NCI-H82 treated with DMSO at 0.1 percent for 48 hours (cell line): ENCODE data around the gene LEFTY1.
"Not testable (repeated sequence)": the region's sequence is repeated elsewhere in the genome, so short reads cannot be mapped to it uniquely, and the experiment has no call there.

ENCODE experiments used
- DNase-seq: peaks from one replicate; lab custom pipeline; 2025; ENCODE audit not compliant: unreplicated experiment; lab: John Stamatoyannopoulos, UW

LEFTY1 gene

GRCh38 chr1:225889743-225890142 is 797 bp upstream of the LEFTY1 start:
- DNase-seq, result no peak

DNA sequence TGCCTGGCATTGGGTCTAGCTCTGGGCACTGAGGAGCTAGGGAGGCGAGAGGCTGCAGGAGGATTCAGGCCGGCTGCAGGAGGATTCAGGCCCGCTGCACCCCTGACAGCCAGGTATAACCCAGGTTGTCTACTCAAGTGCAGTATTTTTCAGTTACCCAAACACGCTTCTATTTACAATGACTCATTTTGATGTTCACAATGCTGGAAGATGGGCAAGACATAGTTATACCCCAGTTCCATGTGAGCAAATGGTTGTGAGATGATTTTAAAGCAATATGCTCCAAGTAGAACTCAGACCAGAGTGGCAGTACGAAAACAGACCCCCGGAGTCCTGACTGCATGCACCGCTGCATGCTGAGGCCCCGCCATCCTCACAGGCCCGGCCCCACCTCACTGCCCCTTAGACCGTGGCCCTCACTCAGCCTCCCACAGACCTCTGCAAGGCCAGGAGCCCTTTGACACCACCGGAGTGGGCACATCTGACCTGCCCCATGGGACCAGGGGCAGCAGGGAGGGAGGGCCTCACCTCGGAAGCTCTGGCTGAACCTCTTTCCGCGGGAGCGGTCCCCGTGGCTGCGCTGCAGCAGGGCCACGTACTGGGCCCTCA is 553 bp downstream of the LEFTY1 start:
- DNase-seq, result no peak

- not testable (repeated sequence) for DNase-seq
Observed at GRCh38 chr1:225887554-225888288, 1.2 kb downstream of the LEFTY1 start.

DNA sequence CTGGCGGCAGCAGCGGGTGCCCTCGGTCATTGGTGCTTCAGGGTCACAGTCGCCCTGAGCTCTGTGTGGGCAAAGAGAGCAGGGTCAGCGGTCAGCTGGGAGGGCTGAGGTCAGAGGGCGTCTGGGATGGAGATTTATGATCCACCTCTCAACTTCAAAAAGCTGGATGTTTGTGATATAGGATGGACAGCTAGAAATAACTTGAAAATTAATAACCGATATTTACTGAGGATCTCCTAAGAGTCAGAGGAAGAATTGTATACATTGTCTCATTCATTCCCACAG is 2.0 kb downstream of the LEFTY1 start:
- DNase-seq, result no peak

DNA sequence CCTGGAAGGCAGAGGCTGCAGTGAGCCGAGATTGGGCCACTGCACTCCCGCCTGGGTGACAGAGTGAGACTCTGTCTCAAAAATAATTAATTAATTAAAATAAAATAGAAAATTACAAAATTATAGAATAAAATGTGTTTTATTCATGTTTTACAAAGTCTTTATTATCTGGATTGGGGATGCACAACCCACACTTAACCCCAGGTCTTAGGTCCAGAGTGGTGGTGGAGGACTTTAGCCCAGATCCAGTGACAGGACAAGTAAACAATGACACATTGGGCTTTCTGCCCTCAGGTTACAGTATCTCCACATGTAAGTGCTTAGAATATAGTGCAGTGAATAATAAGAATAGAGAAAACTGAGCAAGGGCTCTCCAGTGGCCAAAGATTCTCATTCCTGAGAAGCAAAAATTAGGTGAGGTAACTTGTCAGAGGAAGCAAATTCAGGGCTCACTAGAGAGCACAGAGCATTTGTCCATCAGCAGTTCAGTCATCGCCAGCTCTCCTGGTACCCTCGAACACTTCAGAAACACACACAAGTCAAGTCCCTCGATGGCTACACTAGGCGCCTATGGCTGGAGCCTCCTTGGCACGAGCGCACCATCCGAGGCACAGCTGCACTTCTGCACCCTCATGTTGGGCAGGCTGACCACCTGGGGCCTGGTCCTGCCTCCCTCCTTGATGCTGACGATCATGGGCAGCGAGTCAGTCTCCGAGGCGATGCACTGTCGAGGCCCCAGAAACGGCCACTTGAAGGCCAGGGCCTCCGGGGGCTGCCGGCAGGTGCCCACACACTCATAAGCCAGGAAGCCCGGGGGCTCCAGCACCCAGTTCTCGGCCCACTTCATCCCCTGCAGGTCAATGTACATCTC is 2.6 kb downstream of the LEFTY1 start:
- DNase-seq, result no peak

DNA sequence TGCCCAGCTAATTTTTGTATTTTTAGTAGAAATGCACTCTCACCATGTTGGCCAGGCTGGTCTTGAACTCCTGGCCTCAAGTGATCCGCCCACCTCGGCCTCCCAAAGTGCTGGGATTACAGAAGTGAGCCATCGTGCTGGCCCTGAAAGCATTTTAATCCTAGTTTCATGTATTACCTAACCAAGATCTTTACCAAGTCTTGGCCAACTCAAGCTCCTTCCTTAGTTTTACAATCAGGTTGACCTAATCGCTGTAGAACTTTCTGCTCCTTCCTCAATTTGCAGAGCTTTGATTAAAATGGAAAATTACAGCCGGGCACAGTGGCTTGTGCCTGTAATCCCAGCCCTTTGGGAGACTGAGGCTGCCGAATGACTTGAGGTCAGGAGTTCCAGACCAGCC is 3.6 kb downstream of the LEFTY1 start:
- no peak for DNase-seq

- no peak for DNase-seq
Observed at GRCh38 chr1:225883616-225884265, 5.2 kb downstream of the LEFTY1 start.

DNA sequence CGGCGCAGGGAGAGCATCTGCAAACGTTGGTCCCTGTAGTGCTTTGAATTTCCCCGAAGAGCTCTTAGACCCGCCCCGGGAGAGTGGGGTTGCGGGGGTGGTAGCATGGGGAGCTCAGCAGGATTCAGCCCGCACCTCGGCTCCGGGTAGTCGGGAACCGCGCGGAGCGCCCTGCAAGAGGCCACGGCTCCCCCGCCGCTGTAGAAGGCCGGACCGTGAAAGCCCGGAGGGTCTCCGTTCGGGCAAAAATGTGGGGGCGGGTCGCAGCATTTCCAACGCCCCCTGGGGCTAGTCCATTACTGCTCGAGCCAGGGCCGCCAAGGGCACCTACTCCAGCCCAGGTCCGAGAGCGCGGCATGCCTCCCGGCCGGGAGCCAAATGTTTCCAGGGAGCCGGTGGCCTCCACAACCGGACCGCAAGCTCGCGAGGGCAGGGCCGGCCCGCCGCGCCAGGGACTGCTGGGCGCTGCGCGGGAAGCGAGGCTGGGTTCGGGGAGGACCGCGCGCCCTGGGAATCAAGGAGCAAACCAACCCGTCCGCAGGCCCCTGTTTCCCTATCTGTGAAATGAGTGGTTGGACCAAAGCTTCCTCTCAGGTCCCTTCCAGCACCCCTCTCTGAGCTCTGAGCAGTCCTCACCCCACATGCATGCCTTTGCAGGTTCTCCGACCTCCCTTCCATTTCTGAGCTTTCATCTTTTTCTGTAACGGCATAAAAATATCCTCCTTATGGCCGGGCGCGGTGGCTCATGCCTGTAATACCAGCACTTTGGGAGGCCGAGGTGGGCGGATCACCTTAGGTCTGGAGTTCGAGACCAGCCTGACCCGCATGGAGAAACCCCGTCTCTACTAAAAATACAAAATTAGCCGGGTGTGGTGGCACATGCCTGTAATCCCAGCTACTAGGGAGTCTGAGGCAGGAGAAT is 6.0 kb downstream of the LEFTY1 start:
- DNase-seq, result no peak

DNA sequence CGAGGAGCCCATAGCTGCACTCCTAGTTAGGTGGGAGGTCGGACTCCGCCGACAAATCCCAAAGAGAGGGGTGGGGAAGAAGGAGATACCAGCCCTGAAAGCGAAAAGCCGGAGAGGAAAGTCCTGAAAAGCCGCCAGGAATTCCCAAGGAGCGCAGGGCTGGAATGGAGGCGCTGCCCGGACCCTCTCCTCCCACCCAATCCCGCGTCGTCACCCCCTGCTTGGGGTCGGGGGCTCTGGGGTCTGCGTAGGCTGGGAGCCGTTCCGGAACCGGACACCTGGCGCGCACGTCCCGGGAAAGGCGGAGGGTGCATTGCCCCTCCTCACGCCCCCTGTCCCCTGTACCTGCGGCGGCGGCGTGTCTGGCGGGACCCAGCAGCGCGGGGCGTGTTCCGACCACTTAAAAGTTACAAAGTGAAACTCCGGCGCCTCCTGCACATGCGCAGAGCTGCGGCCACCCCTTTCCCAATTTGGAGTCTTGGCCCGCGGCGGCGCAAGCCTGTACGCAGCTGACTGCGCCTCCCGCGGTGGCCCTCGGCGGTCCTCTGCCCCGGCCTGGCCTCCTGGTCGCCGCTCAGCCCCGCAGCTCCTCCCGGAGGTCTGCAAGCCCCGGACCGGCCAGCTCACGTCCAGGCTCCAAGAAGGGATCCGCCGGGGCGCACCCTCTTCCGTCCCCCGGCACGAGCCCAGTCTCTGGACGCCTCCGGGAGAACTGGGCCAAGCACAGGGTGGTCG is 6.8 kb downstream of the LEFTY1 start, which contains the start of gene TMEM63A:
Gene TMEM63A (minus strand): TSS at position 422 of the 735 bp plus-strand sequence. CDS start 4,800 bp downstream, outside the sequence.
- no peak for DNase-seq

- no peak for DNase-seq
Observed at GRCh38 chr1:225881081-225881958, 7.6 kb downstream of the LEFTY1 start.

DNA sequence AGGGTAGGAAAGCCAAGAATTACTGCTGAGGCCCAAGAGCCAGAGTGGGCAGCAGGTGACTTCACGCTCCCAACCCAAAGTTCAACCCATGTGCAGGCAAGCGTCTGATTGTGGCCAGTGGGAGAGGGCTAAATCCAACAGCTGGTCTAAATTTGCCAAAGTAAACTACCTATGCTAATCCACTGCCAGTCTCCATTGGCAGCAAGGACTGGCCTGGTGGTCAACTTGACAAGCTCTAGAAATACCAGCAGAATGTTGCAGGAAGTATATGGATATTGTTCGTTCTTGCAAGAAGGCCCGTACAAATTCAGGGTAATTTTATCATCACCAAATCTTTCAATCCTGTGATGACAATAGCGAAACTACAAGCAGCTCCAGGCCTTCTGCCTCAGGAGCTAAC is 8.3 kb downstream of the LEFTY1 start:
- DNase-seq, result no peak

DNA sequence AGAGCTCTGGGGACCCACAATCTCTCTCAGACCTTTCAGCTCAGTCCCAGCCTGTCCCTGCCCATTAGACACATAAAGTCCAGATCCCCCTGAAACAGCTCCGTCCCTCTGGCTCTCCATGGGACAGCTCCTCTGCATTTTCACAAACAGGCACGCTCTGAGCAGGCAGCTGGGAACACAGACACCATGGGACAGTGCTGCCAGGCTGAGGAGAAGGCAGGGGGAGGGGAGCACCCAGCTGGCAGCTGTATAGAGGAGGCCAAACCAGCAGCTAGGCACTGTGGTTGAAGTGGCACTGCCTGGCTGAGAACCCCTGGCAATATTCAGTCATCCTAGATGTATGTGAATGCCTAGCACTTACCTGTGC is 8.7 kb downstream of the LEFTY1 start:
- DNase-seq, result no peak

DNA sequence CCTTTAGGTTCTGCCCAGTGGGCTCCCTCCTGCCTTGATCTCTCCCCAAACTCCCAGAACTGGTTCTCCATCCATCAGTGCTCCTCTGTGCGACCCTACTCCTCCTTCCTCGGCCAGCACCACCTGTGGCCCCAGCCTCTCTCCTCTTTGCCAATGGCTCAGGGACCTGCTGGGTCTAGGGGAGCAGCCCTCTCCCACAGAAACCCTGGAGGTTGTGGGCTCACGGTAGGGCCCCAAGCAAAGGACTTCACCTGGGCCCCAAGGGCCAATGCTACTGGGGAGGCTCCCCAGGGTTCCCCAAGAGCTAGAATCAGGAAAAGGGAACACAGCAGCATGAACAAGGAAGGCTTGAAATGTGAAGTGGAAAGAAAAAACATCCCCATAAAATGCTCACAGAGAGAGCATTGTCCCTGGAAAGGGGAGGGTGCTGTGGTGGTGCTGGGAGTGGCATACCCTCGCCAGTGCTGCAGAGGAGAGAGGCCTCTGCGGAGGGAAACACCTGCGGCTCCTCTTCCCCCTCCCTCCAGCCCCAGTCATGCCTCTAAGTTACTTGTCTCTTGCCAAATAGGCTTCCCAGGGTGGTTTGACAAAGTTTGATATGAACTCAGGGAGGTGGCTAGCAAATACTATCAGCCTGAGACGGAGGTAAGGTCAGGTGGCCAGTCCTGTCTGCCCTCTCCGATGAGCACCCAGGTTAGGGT is 9.3 kb downstream of the LEFTY1 start:
- no peak for DNase-seq

DNA sequence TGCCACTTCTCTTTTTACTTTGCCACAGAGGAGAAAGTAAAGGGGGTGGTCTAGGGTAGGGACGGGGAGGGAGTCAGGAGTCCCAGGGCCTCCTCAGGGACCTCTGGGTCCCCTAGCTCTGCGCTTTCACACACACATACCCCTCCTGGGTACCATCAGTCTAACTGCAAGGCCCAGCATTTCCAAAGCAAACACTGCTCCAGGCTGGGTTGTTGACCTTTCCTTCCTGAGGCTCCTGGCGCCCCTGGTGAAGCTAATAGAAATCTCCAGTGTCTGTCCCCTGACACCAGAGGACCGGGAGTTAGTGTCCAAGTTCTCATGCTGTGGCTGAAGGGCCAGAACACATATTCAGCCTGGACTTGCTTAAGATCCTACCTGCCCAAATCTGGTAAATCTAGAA is 10.7 kb downstream of the LEFTY1 start:
- DNase-seq, result no peak

DNA sequence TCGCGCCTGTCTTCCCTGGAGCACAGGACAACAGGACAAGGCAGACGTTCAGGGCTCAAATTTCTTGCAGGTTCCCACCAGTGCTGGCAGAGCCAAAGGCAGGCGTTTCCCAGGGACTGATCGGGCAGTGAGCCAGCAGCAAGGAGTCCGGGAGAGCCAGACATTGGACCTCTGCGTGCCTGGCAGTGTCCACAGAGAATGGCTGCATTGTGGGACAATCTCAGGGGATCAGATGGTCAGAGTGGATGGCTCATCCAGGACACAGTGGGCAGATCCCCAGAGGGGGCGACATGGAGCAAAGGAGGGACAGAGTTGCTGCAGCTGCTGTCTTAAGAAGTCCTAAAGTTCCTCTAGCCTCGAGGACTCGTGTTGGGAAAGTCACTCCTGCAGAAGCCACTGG is 11.4 kb downstream of the LEFTY1 start:
- peak; percentile 62 for DNase-seq

- no peak for DNase-seq
Observed at GRCh38 chr1:225876900-225877510, 11.9 kb downstream of the LEFTY1 start.

GRCh38 chr1:225875044-225875815 is 13.7 kb downstream of the LEFTY1 start:
- DNase-seq, result peak; percentile 89
